Measurements from ENCODE around the gene FHL2.

DNA sequence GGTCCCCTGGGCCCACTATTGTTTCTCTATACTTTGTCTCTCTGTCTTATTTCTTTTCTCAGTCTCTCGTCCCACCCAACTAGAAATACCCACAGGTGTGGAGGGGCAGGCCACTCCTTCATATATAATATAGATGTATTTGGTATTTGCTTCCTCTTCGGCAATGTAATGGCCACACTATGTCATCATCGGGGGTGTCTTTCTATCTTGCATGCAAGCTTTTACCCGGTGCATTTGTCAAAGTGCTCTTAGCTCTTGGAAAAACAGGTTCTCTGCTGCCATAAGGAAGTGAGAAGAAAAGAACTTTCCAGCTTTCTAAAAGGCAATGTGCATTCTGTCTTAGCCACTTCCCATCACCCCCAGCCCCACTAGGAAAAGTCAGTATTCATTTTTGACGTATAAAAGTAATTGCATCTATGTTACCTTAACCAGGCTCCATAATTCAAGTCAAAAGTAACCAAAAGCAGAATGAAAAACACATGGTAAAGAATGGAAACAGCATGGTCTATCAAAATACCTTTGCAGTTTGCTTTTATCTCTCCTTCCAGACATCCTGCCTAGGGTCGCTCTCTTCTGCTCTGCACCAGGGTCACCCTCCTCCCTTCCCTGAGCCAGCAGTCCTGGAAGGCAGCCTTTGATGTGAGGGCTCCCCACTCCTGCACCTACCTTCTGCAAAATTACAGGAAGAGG lies 27.2 kb upstream of the FHL2 start:
- TF ChIP-seq, protein P1, sequence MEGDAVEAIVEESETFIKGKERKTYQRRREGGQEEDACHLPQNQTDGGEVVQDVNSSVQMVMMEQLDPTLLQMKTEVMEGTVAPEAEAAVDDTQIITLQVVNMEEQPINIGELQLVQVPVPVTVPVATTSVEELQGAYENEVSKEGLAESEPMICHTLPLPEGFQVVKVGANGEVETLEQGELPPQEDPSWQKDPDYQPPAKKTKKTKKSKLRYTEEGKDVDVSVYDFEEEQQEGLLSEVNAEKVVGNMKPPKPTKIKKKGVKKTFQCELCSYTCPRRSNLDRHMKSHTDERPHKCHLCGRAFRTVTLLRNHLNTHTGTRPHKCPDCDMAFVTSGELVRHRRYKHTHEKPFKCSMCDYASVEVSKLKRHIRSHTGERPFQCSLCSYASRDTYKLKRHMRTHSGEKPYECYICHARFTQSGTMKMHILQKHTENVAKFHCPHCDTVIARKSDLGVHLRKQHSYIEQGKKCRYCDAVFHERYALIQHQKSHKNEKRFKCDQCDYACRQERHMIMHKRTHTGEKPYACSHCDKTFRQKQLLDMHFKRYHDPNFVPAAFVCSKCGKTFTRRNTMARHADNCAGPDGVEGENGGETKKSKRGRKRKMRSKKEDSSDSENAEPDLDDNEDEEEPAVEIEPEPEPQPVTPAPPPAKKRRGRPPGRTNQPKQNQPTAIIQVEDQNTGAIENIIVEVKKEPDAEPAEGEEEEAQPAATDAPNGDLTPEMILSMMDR (IDR thresholded peaks at IDR 0.05; ENCODE audit: low read depth, low read length) = no peak
- TF ChIP-seq POLR2A (IDR thresholded peaks at IDR 0.05; ENCODE audit: extremely low read depth, insufficient read length) (no peak), MYC (IDR thresholded peaks at IDR 0.05; ENCODE audit: low read depth, low read length) (no peak)
- TF ChIP-seq, protein P2, sequence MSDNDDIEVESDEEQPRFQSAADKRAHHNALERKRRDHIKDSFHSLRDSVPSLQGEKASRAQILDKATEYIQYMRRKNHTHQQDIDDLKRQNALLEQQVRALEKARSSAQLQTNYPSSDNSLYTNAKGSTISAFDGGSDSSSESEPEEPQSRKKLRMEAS (IDR thresholded peaks at IDR 0.05; ENCODE audit: low read depth, low read length) = no peak

All from NB4 (cell line).